ENCODE data around the gene SENP2. TPM values are rescaled to one million over a fixed set of nuclear protein-coding genes. Genes with fewer than 3 reads are reported as not detected.
"Not testable (repeated sequence)": the region's sequence is repeated elsewhere in the genome, so short reads cannot be mapped to it uniquely, and the experiment has no call there.

The SENP2 gene
- total RNA-seq, 2 donors from 2014 or later = 25.4 to 28.9 TPM

DNA sequence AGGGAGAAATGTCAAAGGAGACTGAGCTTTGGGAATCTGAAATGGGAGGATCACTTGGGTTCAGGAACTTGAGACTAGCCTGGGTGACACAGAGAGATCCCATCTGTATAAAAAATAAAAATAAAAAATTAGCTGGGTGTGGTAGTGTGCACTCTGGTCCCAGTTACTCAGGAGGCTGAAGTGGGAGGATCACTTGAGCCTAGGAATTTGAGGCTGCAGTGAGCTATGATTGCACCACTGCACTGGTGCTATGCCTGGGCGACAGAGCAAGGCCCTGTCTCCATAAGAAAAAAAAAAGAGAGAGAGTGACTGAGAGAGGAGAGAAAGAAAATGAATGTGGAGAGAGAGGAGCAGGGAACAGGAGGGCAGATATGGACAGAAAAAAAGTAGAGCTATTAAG is 72.8 kb downstream of the SENP2 start:
- intact Hi-C loops (cut with DNase I) = no loop called here
- ATAC-seq (peak in 1 of 2 donors; percentile 0), DNase-seq (no peak)

DNA sequence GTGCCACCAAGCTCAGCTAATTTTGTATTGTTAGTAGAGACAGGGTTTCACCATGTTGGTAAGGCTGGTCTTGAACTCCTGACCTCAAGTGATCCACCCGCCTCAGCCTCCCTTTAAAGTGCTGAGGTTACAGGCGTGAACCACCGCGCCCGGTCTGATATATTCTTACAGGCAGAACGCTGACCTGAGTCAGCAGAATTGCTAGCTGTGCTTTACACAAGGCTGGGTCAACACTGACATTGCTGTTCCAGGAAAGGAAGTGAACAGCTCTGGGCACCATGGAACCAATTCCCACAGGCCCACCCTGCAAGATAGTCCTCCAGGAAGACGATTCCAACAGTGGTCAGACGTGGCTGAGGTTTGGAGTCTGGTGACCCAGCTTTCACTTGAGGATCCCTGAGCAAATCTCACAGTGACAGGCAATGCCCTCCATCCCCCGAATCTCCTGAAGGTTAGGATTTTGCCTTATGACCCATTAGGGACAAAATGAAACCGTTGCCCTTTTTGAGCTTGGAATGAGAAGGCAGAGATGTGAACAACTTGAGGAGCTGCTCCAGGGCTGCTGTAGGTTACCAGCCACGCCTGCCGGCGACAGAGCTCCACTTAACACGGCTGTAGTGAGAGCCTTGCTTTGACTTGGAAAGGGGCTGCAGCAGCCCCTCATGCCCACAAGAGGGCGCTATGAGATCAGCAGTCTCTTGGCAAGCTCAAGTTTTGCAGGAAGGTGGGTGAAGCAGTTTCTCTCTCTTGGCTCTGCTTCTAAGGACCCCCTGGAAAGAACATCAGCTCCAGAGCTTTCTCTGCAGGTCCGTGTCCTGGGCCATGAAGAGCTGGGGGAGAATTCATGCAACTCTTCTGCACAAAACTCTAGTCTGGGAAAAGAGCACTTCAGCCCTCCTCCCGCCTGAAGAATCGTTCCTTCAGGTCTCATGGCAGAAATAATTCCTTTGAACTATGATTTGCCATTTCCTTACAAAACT is 74.1 kb downstream of the SENP2 start:
- intact Hi-C loops (cut with DNase I) = loop anchor here in 1 of 2 donors (5.0 kb wide), 1 partner anchor 107 kb away; no protein-coding TSS in a partner anchor
- ATAC-seq (peak; percentile 44 to 57), DNase-seq (peak; percentile 77)

DNA sequence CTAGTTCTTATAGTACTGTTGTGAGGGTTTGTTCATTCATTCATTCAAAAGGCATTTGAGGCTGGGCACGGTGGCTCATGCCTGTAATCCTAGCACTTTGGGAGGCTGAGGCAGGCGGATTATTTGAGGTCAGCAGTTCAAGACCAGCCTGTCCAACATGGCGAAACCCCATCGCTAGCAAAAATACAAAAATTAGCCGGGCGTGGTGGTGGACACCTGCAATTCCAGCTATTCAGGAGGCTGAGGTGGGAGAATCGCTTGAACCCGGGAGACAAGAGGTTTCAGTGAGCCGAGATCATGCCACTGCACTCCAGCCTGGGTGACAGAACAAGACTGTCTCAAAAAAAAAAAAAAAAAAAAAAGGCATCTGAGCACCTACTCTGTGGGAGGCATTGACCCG is 75.2 kb downstream of the SENP2 start:
- intact Hi-C loops (cut with DNase I) = loop anchor here in 1 of 2 donors (5.0 kb wide), 1 partner anchor 106 kb away; no protein-coding TSS in a partner anchor
- DNase-seq, ATAC-seq: not testable (repeated sequence)

DNA sequence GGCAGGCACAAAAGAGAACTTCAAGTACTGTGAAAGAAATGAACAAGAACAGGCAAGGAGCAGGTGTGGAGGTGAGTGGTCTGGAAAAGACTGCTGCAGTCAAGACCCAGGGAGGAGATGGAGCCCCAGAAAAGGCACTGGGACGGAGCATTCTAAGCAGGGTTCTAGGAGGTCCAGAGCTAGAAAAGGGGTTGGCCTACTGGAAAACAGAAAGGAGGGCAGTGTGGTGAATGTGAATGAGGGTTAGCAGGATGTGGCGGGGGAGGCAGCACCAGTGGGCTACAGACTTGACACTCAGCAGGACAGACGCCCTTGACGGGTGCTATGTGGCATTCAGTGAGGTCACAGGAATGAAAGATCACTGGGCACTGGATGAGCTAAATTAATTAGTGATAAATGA is 75.7 kb downstream of the SENP2 start:
- ATAC-seq (no peak), DNase-seq (no peak)
- intact Hi-C loops (cut with DNase I) = loop anchor here in 1 of 2 donors (5.0 kb wide), 1 partner anchor 106 kb away; no protein-coding TSS in a partner anchor

DNA sequence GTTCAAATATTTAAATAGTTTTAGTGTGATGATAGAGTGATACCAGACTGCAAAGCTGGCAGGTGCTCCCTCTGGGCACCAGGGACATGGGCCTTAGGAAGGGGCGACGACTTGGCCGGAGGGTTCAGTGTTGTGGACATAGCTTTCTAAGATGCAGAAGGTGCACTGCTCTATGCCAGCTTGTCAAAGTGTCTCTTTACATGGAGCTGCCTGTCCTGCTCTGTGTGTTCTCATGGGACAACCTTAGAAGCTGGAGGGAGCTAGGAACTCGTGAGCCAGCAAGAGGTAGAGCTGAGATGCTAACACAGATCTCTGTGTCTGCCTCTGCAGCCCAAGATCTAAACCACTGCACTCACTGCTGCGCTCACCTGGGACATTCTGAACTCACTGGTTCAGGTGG is 77.8 kb downstream of the SENP2 start:
- DNase-seq (no peak), ATAC-seq (no peak)
- intact Hi-C loops (cut with DNase I) = loop anchor here in 1 of 2 donors (5.0 kb wide), 1 partner anchor 103 kb away; no protein-coding TSS in a partner anchor

DNA sequence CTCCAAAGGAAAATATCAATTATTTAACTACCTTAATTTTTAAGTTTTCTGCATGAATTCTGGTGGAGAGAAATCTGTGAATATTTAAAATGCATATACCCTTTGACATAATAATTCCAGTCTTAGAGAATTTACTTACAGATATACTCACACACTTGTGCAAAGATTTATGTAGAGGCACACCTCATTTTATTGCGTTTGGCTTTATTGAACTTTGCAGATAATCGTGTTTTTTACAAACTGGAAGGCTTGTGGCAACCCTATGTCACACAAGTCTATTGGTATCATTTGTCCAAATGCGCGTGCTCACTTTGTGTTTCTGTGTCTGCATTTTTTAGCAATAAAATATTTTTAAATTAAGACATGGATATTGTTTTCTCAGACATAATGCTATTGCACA is 81.5 kb downstream of the SENP2 start:
- ATAC-seq = no peak
- intact Hi-C loops (cut with DNase I) = no loop called here
- DNase-seq = no peak

DNA sequence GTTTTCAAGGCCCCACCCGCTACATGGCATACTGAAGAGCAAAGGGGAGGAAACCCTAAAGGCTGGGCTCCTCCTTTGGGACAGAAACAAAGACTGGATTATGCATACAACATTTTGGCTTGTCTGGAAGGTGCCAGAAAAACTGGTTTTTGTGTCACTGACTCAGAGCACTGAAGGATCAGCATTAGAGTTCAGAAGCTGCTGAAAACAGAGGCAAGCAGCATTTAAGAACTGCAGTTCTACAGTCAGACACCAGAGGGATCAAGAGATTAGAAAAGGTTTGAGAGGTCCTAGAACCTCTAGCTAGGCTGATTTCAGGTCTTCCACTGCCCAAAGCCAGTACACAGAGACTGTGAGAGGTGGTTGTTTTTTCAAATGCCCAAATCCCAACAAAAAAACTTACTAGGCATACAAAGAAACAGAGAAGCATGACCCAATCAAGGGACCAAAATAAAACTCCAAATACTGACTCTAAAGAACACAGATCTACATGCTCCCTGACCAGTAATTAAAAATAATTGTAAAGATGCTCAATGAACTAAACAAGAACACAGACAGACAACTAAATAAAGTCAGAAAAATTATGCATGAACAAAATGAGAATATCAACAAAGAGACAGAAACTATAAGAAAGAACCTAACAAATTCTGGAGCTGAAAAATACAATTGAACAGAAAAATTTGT is 91.2 kb downstream of the SENP2 start:
- intact Hi-C loops (cut with DNase I) = loop anchor here in 1 of 2 donors (5.0 kb wide), 1 partner anchor 95 kb away; no protein-coding TSS in a partner anchor
- DNase-seq (no peak), ATAC-seq (peak in 1 of 2 donors; percentile 59)

DNA sequence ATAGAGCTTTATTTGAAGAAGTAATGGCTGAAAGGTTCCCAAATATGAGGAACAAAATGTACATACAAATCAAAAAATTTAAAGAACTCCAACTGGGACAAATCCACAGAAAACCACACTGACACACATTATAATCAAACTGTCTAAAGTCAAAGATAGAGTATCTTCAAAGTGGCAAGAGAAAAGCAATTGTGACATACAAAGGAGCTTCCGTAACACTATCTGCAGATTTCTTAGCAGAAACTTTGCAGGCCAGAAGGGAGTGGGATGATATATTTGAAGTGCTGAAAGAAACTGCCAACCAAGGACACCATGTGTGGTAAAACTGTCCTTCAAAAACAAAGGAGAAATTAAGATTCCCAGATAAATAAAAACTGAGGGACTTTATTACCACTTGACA is 91.9 kb downstream of the SENP2 start:
- DNase-seq = no peak
- intact Hi-C loops (cut with DNase I) = loop anchor here in 1 of 2 donors (5.0 kb wide), 1 partner anchor 94 kb away; no protein-coding TSS in a partner anchor
- ATAC-seq = no peak

DNA sequence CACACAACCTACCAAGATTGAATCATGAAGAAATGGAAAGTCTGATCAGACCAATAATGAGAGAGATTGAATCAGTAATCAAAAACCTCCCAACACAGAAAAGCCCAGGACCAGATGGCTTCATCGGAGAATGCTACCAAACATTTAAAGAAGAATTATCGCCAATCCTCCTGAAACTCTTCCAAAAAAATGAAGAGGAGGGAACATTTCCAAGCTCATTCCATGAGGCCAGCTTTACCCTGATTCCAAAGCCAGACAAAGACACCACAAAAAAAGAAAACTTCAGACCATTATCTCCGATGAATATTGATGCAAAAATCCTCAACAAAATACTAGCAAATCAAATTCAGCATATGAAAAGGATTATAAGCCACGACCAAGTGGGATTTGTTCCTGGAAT is 94.1 kb downstream of the SENP2 start:
- no peak for DNase-seq
- intact Hi-C loops (cut with DNase I) = no loop called here
- no peak for ATAC-seq

Other genes starting within 250 kb of the SENP2 start
- gene MAP3K13, start 223.2 kb upstream of the SENP2 start, total RNA-seq = 10 to 100 TPM; 12.5 to 16.2 TPM
- 10 to 100 TPM in 1 of 2 donors, 1 to 10 TPM in 1; 9.5 to 13.5 TPM for gene TMEM41A, start 87.3 kb upstream of the SENP2 start, total RNA-seq
- gene LIPH, start 33.7 kb upstream of the SENP2 start, total RNA-seq = under 1 TPM; 0.13 to 0.41 TPM
- 10 to 100 TPM; 12.8 to 14.2 TPM for gene IGF2BP2, start 238.7 kb downstream of the SENP2 start, total RNA-seq